Fibroblast of lung (primary cell): ENCODE data around the gene AKAP12. TPM values are rescaled to one million over a fixed set of nuclear protein-coding genes. Genes with fewer than 3 reads are reported as not detected.

Source experiments
- DNase-seq, 2 donors: peaks; one replicate each; pipeline versions ENCODE4 v3.0.0 to v3.0.0-alpha.2; 2010; ENCODE audit warnings: low read depth in 2 of 2
- H2AFZ ChIP-seq: 2 replicates; pipeline ENCODE4 v1.5.1; 2012; ENCODE audit warnings: low read length, control low read depth, inconsistent platforms
- H3K27ac ChIP-seq: 2 replicates; pipeline ENCODE4 v1.5.1; 2011; ENCODE audit warnings: low read length, control low read depth; ENCODE audit not compliant: insufficient read depth
- H3K27me3 ChIP-seq: 2 replicates; pipeline ENCODE4 v1.5.1; 2011; ENCODE audit warnings: mild to moderate bottlenecking, low read length; ENCODE audit not compliant: control insufficient read depth, insufficient read depth
- H3K36me3 ChIP-seq: 2 replicates; pipeline ENCODE4 v1.5.1; 2011; ENCODE audit warnings: low read length; ENCODE audit not compliant: control insufficient read depth, insufficient read depth
- H3K4me1 ChIP-seq: 2 replicates; pipeline ENCODE4 v1.5.1; 2011; ENCODE audit warnings: low read length; ENCODE audit not compliant: control insufficient read depth, insufficient read depth; ENCODE audit errors: extremely low read depth
- H3K4me2 ChIP-seq: 2 replicates; pipeline ENCODE4 v1.5.1; 2011; ENCODE audit warnings: low read length, control low read depth; ENCODE audit not compliant: insufficient read depth; ENCODE audit errors: extremely low read depth
- H3K4me3 ChIP-seq, 4 experiments: fragments of 200-600 bp in 1 of 4; sonication (generic) in 1 of 4; replicated peaks in 1 of 4; 2 replicates each; pipeline ENCODE4 v1.5.1; 2011 to 2016; ENCODE audit warnings: low read length in 4 of 4, low read depth in 3 of 4, mild to moderate bottlenecking in 3 of 4, control low read depth in 2 of 4, inconsistent platforms in 1 of 4, mixed read lengths in 1 of 4; ENCODE audit not compliant: insufficient read depth in 1 of 4; ENCODE audit errors: control extremely low read depth in 1 of 4
- H3K79me2 ChIP-seq: 2 replicates; pipeline ENCODE4 v1.5.1; 2012; ENCODE audit warnings: mild to moderate bottlenecking, low read length, inconsistent platforms; ENCODE audit not compliant: control insufficient read depth, insufficient read depth
- H3K9ac ChIP-seq: 2 replicates; pipeline ENCODE4 v1.5.1; 2011; ENCODE audit warnings: mild to moderate bottlenecking, low read length, control low read depth; ENCODE audit not compliant: insufficient read depth
- H3K9me3 ChIP-seq: 2 replicates; pipeline ENCODE4 v1.5.1; 2012; ENCODE audit warnings: low read depth, low read length; ENCODE audit not compliant: control insufficient read depth, insufficient read depth
- H4K20me1 ChIP-seq: 2 replicates; pipeline ENCODE4 v1.5.1; 2011; ENCODE audit warnings: low read length; ENCODE audit not compliant: control insufficient read depth, insufficient read depth; ENCODE audit errors: extremely low read depth
- CTCF ChIP-seq, 2 donors: IDR thresholded peaks in 1 of 2; conservative IDR thresholded peaks in 1 of 2; 1 replicate in 1 of 2; 2 replicates in 1 of 2; pipeline ENCODE4 v1.5.1; 2011 to 2012; ENCODE audit warnings: low read length in 2 of 2, control low read depth in 1 of 2, inconsistent platforms in 1 of 2, low read depth in 1 of 2, mild to moderate bottlenecking in 1 of 2
- EZH2 ChIP-seq: IDR thresholded peaks from 2 replicates; pipeline ENCODE4 v1.5.1; 2012; ENCODE audit warnings: low read length, control low read depth, mild to moderate bottlenecking; ENCODE audit errors: missing control alignments
- polyA plus RNA-seq, 2 donors: library from polyadenylated mRNA; depleted of rRNA in 1 of 2; stranded (reverse) in 1 of 2; unstranded in 1 of 2; fragments of >200 nt; gene quantifications; 2 replicates each; pipeline ENCODE4 v1.2.1, GENCODE V29; 2011 to 2012; ENCODE audit warnings: missing spikeins in 1 of 2
- total RNA-seq: library from RNA; depleted of rRNA; stranded (reverse); fragments of >200 nt; gene quantifications from 2 replicates; pipeline ENCODE4 v1.2.1, GENCODE V29; 2014

Gene AKAP12
- total and polyA plus RNA-seq, 2 donors (not counting 1 experiment from before 2014, with no cell fraction given), result 68.5 to 133 TPM

GRCh38 chr6:151196555-151196954, 43.2 kb upstream of the AKAP12 start:
- Histone ChIP-seq H4K20me1 (no peaks in the 10 kb centered on the region), H2AFZ (no peak overlapping the region), H3K27me3 (no peaks in the 10 kb centered on the region), H3K27ac (no peak overlapping the region), H3K4me2 (no peak overlapping the region), H3K4me3 (no peak overlapping the region), H3K9ac (no peak overlapping the region), H3K36me3 (no peaks in the 10 kb centered on the region), H3K4me1 (no peaks in the 10 kb centered on the region), H3K79me2 (no peaks in the 10 kb centered on the region), H3K9me3 (no peaks in the 10 kb centered on the region)
- no peak for TF ChIP-seq EZH2
- DNase-seq, result peak; percentile 14 to 94

- H3K4me1 ChIP-seq, result no peaks in the 10 kb centered on the region
- no peaks in the 10 kb centered on the region for H4K20me1 ChIP-seq
- H3K36me3 ChIP-seq, result no peaks in the 10 kb centered on the region
- no peak for DNase-seq
- no peaks in the 10 kb centered on the region for H3K79me2 ChIP-seq
- no peak overlapping the region for H3K4me2 ChIP-seq
- no peaks in the 10 kb centered on the region for H3K27me3 ChIP-seq
- no peak overlapping the region for H3K27ac ChIP-seq
- H3K9me3 ChIP-seq, result no peaks in the 10 kb centered on the region
- H3K9ac ChIP-seq, result no peak overlapping the region
- no peak for TF ChIP-seq EZH2
- no peak overlapping the region for H3K4me3 ChIP-seq
- H2AFZ ChIP-seq, result no peak overlapping the region
Measured at GRCh38 chr6:151197556-151197955, 42.2 kb upstream of the AKAP12 start.

GRCh38 chr6:151199991-151200390, 39.8 kb upstream of the AKAP12 start:
- H3K27me3 ChIP-seq, result no peaks in the 10 kb centered on the region
- no peak for TF ChIP-seq EZH2
- TF ChIP-seq CTCF (conservative IDR thresholded peaks at IDR 0.05 in 1 of 2, IDR thresholded peaks at IDR 0.05 in 1 of 2; ENCODE audit: low read depth in 1 of 2, low read length in 2 of 2), result no peak
- no peaks in the 10 kb centered on the region for H3K9me3 ChIP-seq
- no peaks in the 10 kb centered on the region for H3K79me2 ChIP-seq
- DNase-seq, result no peak
- H3K9ac ChIP-seq, result no peak overlapping the region
- H2AFZ ChIP-seq, result no peak overlapping the region
- H3K4me3 ChIP-seq, result no peak overlapping the region
- H3K27ac ChIP-seq, result no peak overlapping the region
- H3K4me1 ChIP-seq, result no peaks in the 10 kb centered on the region
- no peak overlapping the region for H3K4me2 ChIP-seq
- H4K20me1 ChIP-seq, result no peaks in the 10 kb centered on the region
- H3K36me3 ChIP-seq, result no peaks in the 10 kb centered on the region

GRCh38 chr6:151205721-151206600, 33.8 kb upstream of the AKAP12 start:
- no peak overlapping the region for H3K27ac ChIP-seq
- H4K20me1 ChIP-seq, result no peaks in the 10 kb centered on the region
- H3K4me3 ChIP-seq, result no peak overlapping the region
- H3K79me2 ChIP-seq, result no peaks in the 10 kb centered on the region
- H3K27me3 ChIP-seq, result no peaks in the 10 kb centered on the region
- H3K4me2 ChIP-seq, result no peak overlapping the region
- no peak overlapping the region for H2AFZ ChIP-seq
- no peak for DNase-seq
- no peaks in the 10 kb centered on the region for H3K36me3 ChIP-seq
- no peaks in the 10 kb centered on the region for H3K4me1 ChIP-seq
- H3K9me3 ChIP-seq, result no peaks in the 10 kb centered on the region
- TF ChIP-seq EZH2 (no peak), CTCF (conservative IDR thresholded peaks at IDR 0.05 in 1 of 2, IDR thresholded peaks at IDR 0.05 in 1 of 2; ENCODE audit: low read depth in 1 of 2, low read length in 2 of 2) (no peak)
- no peak overlapping the region for H3K9ac ChIP-seq
